SK-N-SH treated with all-trans-retinoic acid at 6 μM for 48 hours (cell line): ENCODE results near the gene HIP1.
"Not testable (repeated sequence)": the region's sequence is repeated elsewhere in the genome, so short reads cannot be mapped to it uniquely, and the experiment has no call there.

Experiments
- BACH2 ChIP-seq: fragments of 250-450 bp; sonication (Bioruptor Pico); IDR thresholded peaks from 2 replicates; pipeline ENCODE4 v1.9.0; 2021; ENCODE audit warnings: mild to moderate bottlenecking, borderline replicate concordance
- CSDC2 ChIP-seq: fragments of 250-450 bp; sonication (Bioruptor Pico); IDR thresholded peaks from 2 replicates; pipeline ENCODE4 v1.5.0; 2020; ENCODE audit warnings: mild to moderate bottlenecking, moderate library complexity
- ESRRG ChIP-seq: fragments of 250-450 bp; sonication (Bioruptor Pico); IDR thresholded peaks from 2 replicates; pipeline ENCODE4 v1.6.1; 2021; ENCODE audit warnings: mild to moderate bottlenecking
- ISL1 ChIP-seq: fragments of 250-450 bp; sonication (Bioruptor Pico); IDR thresholded peaks from 2 replicates; pipeline ENCODE4 v2.1.2; 2022; ENCODE audit warnings: mild to moderate bottlenecking, moderate library complexity
- PPARA ChIP-seq: fragments of 250-450 bp; sonication (Bioruptor Pico); IDR thresholded peaks from 2 replicates; pipeline ENCODE4 v1.5.0; 2020; ENCODE audit warnings: mild to moderate bottlenecking, borderline replicate concordance
- RARB ChIP-seq: fragments of 250-450 bp; sonication (Bioruptor Pico); IDR thresholded peaks from 2 replicates; pipeline ENCODE4 v1.8.0; 2021; ENCODE audit warnings: mild to moderate bottlenecking, moderate library complexity
- SNAI2 ChIP-seq: fragments of 250-450 bp; sonication (Bioruptor Pico); IDR thresholded peaks from 2 replicates; pipeline ENCODE4 v1.5.0; 2020; ENCODE audit warnings: mild to moderate bottlenecking, moderate library complexity
- TOX ChIP-seq: fragments of 250-450 bp; sonication (Bioruptor Pico); IDR thresholded peaks from 2 replicates; pipeline ENCODE4 v1.8.0; 2021; ENCODE audit warnings: mild to moderate bottlenecking, moderate library complexity, borderline replicate concordance
- ZFP30 ChIP-seq: fragments of 450-650 bp; formaldehyde crosslinking; IDR thresholded peaks from 2 replicates; pipeline ENCODE4 v1.5.0; 2022; ENCODE audit warnings: mild to moderate bottlenecking, moderate library complexity
- ZNF565 ChIP-seq: fragments of 450-650 bp; formaldehyde crosslinking; conservative IDR thresholded peaks from 2 replicates; pipeline ENCODE4 v1.5.0; 2020; ENCODE audit warnings: low read depth, mild to moderate bottlenecking, moderate library complexity
- ZNF8 ChIP-seq: fragments of 450-650 bp; formaldehyde crosslinking; IDR thresholded peaks from 2 replicates; pipeline ENCODE4 v1.5.0; 2020; ENCODE audit warnings: mild to moderate bottlenecking, moderate library complexity
- TF ChIP-seq, protein P1 (sequence below): fragments of 250-450 bp; sonication (Bioruptor Pico); IDR thresholded peaks from 2 replicates; pipeline ENCODE4 v1.8.0; 2021; ENCODE audit warnings: low read depth, mild to moderate bottlenecking, moderate library complexity, borderline replicate concordance
- TF ChIP-seq, protein P2 (sequence below): fragments of 250-450 bp; sonication (Bioruptor Pico); IDR thresholded peaks from 2 replicates; pipeline ENCODE4 v1.8.0; 2020; ENCODE audit warnings: mild to moderate bottlenecking, moderate library complexity, borderline replicate concordance

DNA sequence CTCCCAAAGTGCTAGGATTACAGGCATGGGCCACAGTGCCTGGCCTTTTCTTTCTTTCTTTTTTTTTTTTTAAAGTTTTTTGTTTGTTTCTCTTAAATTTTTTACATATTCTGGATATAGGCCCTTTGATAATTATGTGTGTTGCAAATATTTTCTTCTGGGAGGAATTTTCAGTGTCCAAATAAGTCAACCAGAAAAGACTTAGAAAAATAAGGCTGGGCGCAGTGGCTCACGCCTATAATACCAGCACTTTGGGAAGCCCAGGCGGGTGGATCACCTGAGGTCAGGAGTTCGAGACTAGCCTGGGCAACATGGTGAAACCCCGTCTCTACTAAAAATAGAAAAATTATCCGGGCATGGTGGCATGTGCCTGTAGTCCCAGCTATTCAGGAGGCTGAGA lies 11.4 kb downstream of the HIP1 start:
- TF ChIP-seq BACH2 (CRISPR knock-in tag); RARB (CRISPR knock-in tag); PPARA (CRISPR knock-in tag); SNAI2 (CRISPR knock-in tag); ZNF565 (CRISPR knock-in tag); ISL1 (CRISPR knock-in tag); TOX; ESRRG (CRISPR knock-in tag); ZNF8; ZFP30 (CRISPR knock-in tag); CSDC2 (CRISPR knock-in tag): not testable (repeated sequence)
- TF ChIP-seq, protein P1, sequence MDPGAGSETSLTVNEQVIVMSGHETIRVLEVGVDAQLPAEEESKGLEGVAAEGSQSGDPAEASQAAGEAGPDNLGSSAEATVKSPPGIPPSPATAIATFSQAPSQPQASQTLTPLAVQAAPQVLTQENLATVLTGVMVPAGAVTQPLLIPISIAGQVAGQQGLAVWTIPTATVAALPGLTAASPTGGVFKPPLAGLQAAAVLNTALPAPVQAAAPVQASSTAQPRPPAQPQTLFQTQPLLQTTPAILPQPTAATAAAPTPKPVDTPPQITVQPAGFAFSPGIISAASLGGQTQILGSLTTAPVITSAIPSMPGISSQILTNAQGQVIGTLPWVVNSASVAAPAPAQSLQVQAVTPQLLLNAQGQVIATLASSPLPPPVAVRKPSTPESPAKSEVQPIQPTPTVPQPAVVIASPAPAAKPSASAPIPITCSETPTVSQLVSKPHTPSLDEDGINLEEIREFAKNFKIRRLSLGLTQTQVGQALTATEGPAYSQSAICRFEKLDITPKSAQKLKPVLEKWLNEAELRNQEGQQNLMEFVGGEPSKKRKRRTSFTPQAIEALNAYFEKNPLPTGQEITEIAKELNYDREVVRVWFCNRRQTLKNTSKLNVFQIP, result not testable (repeated sequence)
- TF ChIP-seq, protein P2, sequence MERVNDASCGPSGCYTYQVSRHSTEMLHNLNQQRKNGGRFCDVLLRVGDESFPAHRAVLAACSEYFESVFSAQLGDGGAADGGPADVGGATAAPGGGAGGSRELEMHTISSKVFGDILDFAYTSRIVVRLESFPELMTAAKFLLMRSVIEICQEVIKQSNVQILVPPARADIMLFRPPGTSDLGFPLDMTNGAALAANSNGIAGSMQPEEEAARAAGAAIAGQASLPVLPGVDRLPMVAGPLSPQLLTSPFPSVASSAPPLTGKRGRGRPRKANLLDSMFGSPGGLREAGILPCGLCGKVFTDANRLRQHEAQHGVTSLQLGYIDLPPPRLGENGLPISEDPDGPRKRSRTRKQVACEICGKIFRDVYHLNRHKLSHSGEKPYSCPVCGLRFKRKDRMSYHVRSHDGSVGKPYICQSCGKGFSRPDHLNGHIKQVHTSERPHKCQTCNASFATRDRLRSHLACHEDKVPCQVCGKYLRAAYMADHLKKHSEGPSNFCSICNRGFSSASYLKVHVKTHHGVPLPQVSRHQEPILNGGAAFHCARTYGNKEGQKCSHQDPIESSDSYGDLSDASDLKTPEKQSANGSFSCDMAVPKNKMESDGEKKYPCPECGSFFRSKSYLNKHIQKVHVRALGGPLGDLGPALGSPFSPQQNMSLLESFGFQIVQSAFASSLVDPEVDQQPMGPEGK (CRISPR knock-in tag), result not testable (repeated sequence)
